Measurements from ENCODE around the gene NAV1.
"Not testable (repeated sequence)": the region's sequence is repeated elsewhere in the genome, so short reads cannot be mapped to it uniquely, and the experiment has no call there.

The NAV1 gene

DNA sequence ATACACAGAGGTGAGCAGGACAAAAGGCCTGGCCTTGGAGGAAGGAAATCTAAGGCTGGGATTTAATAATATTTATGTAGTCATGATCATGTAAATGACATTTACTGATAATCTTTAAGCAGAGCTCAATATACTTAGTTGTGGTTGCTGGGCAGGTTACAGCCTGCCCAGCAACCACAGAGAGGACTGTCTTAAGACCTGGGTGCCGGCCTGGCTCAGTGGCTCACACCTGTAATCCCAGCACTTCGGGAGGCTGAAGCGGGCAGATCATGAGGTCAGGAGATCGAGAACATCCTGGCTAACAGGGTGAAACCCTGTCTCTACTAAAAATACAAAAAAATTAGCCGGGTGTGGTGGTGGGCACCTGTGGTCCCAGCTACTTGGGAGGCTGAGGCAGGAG is 10.6 kb downstream of the NAV1 start:
- DNase-seq, result not testable (repeated sequence)

DNA sequence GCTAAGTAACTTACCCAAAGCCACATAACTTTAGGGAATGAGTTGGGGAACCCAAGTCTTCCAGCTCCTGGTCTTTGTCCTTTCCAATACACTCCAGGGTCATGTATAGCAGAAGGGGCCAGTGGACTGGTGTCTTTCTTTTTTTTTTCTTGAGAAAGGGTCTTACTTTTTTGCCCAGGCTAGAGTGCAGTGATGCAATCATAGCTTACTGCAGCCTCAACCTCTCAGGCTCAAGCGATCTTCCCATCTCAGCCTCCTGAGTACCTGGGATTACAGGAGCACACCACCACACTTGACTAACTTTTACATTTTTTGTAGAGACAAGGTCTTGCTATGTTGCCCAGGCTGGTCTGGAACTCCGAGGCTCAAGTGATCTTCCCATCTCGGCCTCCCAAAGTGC is 12.2 kb downstream of the NAV1 start:
- no peak for DNase-seq

- no peak for DNase-seq
Observed at GRCh38 chr1:201551877-201552731, 13.2 kb downstream of the NAV1 start.

- DNase-seq, result no peak
Observed at GRCh38 chr1:201552941-201553351, 14.0 kb downstream of the NAV1 start.

- DNase-seq, result no peak
Observed at GRCh38 chr1:201553496-201554189, 14.7 kb downstream of the NAV1 start.

DNA sequence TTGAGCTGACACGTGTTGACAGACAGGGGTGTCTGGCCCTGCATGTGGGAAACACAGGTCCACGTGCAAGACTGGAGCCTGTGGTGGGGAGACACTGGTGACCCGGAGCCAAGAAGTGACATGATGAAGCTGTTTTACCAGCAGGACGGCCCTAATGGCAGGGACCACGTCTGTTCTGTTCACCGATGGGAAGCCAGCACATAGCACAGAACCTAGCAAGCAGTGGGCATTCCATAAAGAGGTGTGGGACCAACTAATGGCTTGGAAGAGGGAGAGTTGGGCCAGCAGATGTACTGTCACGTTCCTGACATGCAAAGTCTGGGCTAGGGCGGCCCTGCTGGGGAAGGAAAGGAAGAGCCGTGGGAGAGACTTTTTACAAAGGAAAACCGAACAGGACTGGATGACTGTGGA is 15.3 kb downstream of the NAV1 start:
- no peak for DNase-seq

GRCh38 chr1:201554789-201555592 is 16.1 kb downstream of the NAV1 start:
- DNase-seq, result no peak

GRCh38 chr1:201555593-201555945 is 16.6 kb downstream of the NAV1 start:
- no peak for DNase-seq

- DNase-seq, result no peak
Observed at GRCh38 chr1:201556841-201557571, 18.1 kb downstream of the NAV1 start.

DNA sequence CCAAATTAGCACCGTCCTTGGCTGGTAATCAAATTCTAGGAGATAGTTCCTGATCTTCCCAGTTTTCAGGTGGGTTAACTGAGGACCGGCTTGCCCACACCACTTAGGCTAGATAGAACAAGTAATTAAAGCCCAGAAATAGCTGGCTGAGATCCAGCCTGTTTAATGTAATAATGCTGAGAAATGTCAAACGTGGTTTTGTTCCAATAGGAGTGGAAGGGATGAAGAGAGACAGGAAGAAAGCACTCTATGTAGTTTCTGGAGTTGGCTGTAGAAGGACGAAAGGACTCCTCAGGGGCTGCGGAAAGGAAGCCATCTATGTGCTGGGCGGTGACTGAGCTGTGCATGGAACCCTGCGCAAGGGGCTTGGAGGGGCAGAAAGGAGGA is 18.6 kb downstream of the NAV1 start:
- no peak for DNase-seq

- DNase-seq, result peak; percentile 58
Observed at GRCh38 chr1:201559679-201560162, 20.8 kb downstream of the NAV1 start.

- DNase-seq, result no peak
Observed at GRCh38 chr1:201560328-201561194, 21.6 kb downstream of the NAV1 start.

- no peak for DNase-seq
Observed at GRCh38 chr1:201561195-201561564, 22.3 kb downstream of the NAV1 start.

DNA sequence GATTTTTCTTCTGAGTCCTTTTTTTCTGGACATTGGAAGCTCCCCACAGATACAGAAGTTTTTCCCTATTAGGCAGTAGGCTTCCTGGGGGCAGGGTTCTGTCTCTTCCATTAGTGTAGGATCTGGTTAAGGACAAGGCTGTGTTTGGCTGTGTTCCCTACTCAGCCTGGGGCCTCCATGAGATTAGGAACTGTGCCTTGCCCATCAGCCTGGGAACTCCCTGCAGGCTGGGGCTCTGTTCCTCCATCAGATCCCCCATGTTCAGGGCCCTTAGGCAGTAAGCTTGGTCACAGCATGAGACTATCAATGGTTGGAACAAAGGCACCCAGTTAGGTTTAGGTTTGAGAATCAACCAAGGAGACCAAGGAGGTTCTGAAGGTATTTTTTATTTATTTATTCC is 22.7 kb downstream of the NAV1 start:
- no peak for DNase-seq

DNA sequence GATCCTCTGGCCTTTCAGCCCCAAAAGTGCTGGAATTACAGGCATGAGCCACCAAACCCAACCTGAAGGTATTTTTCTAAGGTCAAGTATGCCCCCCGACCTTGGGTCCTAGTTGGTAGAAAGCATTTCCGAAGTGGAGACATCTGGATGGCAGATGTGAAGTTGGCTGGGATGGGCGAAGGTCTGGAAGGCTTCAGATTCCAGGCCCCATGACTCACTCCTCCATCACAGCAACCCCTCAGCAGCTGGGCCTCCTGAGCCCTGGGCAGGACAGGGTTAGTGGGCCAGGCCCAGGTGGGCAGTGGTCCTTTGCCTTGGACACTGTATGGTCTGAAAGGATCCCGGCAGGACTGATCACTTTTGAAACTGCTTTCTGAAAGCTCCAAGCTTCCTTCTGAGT is 23.3 kb downstream of the NAV1 start:
- no peak for DNase-seq

DNA sequence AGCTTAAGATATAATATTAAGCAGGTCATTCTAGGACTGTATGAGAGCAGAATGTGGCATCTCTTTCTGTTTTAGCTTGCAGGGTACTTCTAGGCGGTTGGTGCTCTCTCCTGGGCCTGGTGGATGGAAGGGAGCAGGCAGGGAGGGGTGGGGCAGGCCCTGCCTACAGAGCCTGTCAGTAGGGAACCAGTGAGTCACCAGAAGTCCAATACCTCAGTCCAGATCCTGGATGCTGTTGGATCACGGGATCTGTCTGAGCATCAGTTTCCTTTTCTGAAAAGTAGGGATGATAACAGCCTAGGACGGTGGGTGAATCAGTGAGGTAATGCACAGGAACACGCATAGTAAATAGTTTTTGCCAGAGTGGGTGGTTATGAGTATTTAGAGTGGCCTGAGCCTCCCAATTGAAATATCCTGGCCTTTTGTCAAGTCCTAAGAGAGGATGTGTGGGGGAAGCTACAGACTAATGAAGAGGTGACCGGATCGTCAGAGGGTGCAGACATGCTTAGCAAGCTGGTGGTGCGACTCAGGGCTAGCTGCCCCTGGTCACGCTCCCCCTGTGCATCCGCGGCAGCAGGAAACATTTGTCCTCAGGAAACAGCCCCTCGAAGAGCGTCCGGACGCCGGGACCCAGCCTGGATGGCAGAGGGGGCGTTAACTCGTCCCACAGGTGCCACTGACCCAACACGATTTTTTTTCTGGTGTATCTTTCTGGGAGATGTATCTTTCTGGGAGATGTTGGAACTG is 23.9 kb downstream of the NAV1 start:
- no peak for DNase-seq

DNA sequence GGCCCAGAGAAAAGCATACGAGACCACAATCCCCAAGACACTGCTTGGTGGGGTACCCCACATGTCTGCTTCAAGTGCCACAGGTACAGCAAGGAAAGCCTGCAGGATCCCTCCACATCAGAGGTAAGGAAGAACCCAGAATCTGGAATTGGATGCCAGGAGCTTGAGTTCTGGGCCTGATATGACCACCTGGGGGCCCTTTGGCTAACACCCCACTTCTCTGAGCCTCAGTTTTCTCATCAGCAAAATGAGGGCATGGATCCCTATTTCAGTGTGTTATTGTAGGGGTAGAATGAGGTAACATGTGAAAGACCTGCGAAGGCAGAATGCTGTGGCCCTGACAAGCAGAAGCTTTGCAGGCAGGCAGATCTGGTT is 24.5 kb downstream of the NAV1 start:
- DNase-seq, result no peak

DNA sequence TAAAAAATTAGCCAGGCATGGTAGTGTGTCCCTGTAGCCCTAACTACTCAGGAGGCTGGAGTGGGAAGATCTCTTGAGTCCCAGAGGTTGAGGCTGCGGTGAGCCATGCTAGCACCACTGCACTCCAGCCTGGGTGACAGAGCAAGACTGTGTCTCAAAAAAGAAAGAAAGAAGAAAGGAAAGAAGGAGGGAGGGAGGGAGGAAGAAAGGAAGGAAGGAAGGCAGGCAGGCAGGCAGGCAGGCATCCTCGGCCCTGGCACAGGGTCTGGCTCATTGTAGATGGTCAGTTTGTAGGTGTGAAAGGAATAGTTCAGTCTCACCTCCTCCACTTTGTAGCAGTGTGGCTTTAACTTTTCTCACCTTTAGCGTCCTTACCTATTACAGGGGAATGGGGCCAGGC is 25.0 kb downstream of the NAV1 start:
- no peak for DNase-seq

GRCh38 chr1:201565024-201565730 is 26.2 kb downstream of the NAV1 start:
- DNase-seq, result no peak

GRCh38 chr1:201565771-201566528 is 27.0 kb downstream of the NAV1 start:
- DNase-seq, result no peak

Data from CD4-positive, alpha-beta T cell treated with Interleukin-12 subunit alpha and Interleukin-12 subunit beta, for 1 hour (primary cell).